ENCODE data around the gene ADGRG1. TPM values are rescaled to one million over a fixed set of nuclear protein-coding genes. Genes with fewer than 3 reads are reported as not detected.

ADGRG1 gene
- total RNA-seq, 1 experiment from 2014 or later = 0.47 TPM

DNA sequence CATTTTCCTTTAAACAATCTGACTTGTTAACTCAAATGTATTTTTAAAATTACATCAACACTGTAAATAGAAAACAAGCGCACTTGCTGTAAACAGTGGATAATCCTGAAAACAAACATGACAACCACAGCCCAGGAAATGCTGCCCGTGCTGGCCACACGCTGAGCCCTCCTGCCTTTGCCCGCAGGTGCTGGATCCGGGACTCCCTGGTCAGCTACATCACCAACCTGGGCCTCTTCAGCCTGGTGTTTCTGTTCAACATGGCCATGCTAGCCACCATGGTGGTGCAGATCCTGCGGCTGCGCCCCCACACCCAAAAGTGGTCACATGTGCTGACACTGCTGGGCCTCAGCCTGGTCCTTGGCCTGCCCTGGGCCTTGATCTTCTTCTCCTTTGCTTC is 33.1 kb downstream of the ADGRG1 start:
- Histone ChIP-seq H3K27me3 (replicated peaks) (no peaks in the 10 kb centered on the region), H3K36me3 (no peaks in the 10 kb centered on the region), H3K4me3 (no peak overlapping the region), H3K27ac (no peak overlapping the region), H3K4me1 (replicated peaks) (no peaks in the 10 kb centered on the region), H3K9me3 (replicated peaks) (no peaks in the 10 kb centered on the region)
- DNase-seq (ENCODE audit: low read depth in 1 of 2, low spot score in 2 of 2) = no peak

DNA sequence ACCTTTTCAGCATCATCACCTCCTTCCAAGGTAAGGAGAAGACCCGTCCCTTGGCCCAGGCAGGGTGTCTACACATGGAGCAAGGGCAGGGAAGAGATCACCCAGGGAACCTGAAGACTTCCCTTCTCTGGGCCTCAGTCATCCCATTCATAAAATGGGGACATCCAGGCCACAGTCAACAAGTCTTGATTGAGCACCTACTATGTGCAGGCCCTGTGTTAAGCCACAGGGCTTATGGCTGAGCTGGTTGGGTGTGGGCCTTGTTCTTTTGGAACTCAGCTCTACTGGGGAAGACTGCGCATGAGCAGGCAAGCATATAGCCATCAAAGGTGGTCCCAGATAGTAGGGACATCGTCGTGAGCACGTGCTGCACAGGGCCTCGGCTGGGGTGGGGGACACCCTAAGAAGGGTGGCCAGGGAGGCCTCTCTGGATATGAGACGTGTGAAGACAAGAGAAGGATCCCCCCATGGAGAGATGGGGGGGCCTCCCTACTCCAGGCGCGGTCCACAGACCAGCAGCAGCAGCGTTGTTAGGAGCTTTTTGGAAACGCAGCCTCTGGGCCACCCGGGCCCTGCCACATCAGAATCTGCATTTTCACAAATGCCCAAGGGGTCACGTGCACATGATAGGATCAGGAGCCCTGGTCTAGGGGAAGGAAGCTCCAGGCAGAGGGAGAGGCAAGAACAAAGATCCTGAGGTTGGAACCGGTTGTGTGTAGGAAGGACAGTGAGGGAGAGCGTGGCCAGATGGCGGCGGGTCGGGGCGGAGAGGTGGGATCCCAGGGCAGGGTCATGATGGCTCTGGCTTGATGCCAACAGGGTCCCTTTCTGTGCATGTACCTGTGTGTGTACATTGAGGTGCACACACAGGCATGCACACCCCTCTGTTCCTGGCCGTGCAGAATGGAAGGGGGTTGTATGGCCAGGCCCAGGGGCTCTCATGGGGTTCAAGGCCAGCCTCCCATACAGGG is 33.8 kb downstream of the ADGRG1 start:
- Histone ChIP-seq H3K27ac (no peak overlapping the region), H3K4me1 (replicated peaks) (no peaks in the 10 kb centered on the region), H3K27me3 (replicated peaks) (no peaks in the 10 kb centered on the region), H3K4me3 (no peak overlapping the region), H3K9me3 (replicated peaks) (no peaks in the 10 kb centered on the region), H3K36me3 (no peaks in the 10 kb centered on the region)
- DNase-seq (ENCODE audit: low read depth in 1 of 2, low spot score in 2 of 2) = no peak

DNA sequence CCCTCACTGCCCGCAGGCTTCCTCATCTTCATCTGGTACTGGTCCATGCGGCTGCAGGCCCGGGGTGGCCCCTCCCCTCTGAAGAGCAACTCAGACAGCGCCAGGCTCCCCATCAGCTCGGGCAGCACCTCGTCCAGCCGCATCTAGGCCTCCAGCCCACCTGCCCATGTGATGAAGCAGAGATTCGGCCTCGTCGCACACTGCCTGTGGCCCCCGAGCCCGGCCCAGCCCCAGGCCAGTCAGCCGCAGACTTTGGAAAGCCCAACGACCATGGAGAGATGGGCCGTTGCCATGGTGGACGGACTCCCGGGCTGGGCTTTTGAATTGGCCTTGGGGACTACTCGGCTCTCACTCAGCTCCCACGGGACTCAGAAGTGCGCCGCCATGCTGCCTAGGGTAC is 35.0 kb downstream of the ADGRG1 start:
- Histone ChIP-seq H3K27me3 (replicated peaks) (no peaks in the 10 kb centered on the region), H3K4me1 (replicated peaks) (no peaks in the 10 kb centered on the region), H3K27ac (no peak overlapping the region), H3K36me3 (no peaks in the 10 kb centered on the region), H3K4me3 (no peak overlapping the region), H3K9me3 (replicated peaks) (no peaks in the 10 kb centered on the region)
- no peak for DNase-seq (ENCODE audit: low read depth in 1 of 2, low spot score in 2 of 2)

DNA sequence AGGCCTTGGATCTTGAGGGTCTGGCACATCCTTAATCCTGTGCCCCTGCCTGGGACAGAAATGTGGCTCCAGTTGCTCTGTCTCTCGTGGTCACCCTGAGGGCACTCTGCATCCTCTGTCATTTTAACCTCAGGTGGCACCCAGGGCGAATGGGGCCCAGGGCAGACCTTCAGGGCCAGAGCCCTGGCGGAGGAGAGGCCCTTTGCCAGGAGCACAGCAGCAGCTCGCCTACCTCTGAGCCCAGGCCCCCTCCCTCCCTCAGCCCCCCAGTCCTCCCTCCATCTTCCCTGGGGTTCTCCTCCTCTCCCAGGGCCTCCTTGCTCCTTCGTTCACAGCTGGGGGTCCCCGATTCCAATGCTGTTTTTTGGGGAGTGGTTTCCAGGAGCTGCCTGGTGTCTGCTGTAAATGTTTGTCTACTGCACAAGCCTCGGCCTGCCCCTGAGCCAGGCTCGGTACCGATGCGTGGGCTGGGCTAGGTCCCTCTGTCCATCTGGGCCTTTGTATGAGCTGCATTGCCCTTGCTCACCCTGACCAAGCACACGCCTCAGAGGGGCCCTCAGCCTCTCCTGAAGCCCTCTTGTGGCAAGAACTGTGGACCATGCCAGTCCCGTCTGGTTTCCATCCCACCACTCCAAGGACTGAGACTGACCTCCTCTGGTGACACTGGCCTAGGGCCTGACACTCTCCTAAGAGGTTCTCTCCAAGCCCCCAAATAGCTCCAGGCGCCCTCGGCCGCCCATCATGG is 35.7 kb downstream of the ADGRG1 start:
- no peak overlapping the region for H3K4me3 ChIP-seq
- DNase-seq (ENCODE audit: low read depth in 1 of 2, low spot score in 2 of 2) = no peak
- H3K4me1 ChIP-seq (replicated peaks) = no peaks in the 10 kb centered on the region
- no peaks in the 10 kb centered on the region for H3K27me3 ChIP-seq (replicated peaks)
- no peaks in the 10 kb centered on the region for H3K36me3 ChIP-seq
- no peak overlapping the region for H3K27ac ChIP-seq
- no peaks in the 10 kb centered on the region for H3K9me3 ChIP-seq (replicated peaks)

DNA sequence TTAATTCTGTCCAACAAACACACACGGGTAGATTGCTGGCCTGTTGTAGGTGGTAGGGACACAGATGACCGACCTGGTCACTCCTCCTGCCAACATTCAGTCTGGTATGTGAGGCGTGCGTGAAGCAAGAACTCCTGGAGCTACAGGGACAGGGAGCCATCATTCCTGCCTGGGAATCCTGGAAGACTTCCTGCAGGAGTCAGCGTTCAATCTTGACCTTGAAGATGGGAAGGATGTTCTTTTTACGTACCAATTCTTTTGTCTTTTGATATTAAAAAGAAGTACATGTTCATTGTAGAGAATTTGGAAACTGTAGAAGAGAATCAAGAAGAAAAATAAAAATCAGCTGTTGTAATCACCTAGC is 36.2 kb downstream of the ADGRG1 start:
- H3K36me3 ChIP-seq = no peaks in the 10 kb centered on the region
- no peaks in the 10 kb centered on the region for H3K27me3 ChIP-seq (replicated peaks)
- H3K4me3 ChIP-seq = no peak overlapping the region
- no peak for DNase-seq (ENCODE audit: low read depth in 1 of 2, low spot score in 2 of 2)
- no peak overlapping the region for H3K27ac ChIP-seq
- no peaks in the 10 kb centered on the region for H3K4me1 ChIP-seq (replicated peaks)
- H3K9me3 ChIP-seq (replicated peaks) = no peaks in the 10 kb centered on the region

DNA sequence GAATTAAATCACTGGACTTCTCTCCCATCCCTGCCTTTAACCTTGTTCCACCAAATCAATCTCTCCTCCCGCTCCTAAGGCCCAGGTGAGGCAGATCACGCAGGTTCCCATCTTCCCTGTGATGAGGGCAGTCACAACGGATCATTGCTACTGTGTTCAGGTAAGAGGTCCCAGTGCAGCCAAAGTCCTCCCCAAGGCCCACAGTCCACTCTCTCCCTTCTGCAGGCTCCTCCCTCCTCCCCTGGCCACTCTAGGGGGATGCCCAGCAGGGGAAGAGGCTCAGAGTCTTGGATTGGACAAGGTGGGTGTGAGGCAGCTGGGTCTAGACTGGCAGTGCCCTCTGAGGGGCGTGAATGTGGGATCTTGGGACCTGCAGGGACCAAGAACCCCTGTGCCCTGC is 37.1 kb downstream of the ADGRG1 start:
- no peak overlapping the region for H3K27ac ChIP-seq
- no peak for DNase-seq (ENCODE audit: low read depth in 1 of 2, low spot score in 2 of 2)
- no peaks in the 10 kb centered on the region for H3K27me3 ChIP-seq (replicated peaks)
- no peak overlapping the region for H3K4me3 ChIP-seq
- H3K36me3 ChIP-seq = no peaks in the 10 kb centered on the region
- H3K4me1 ChIP-seq (replicated peaks) = no peaks in the 10 kb centered on the region
- no peaks in the 10 kb centered on the region for H3K9me3 ChIP-seq (replicated peaks)

DNA sequence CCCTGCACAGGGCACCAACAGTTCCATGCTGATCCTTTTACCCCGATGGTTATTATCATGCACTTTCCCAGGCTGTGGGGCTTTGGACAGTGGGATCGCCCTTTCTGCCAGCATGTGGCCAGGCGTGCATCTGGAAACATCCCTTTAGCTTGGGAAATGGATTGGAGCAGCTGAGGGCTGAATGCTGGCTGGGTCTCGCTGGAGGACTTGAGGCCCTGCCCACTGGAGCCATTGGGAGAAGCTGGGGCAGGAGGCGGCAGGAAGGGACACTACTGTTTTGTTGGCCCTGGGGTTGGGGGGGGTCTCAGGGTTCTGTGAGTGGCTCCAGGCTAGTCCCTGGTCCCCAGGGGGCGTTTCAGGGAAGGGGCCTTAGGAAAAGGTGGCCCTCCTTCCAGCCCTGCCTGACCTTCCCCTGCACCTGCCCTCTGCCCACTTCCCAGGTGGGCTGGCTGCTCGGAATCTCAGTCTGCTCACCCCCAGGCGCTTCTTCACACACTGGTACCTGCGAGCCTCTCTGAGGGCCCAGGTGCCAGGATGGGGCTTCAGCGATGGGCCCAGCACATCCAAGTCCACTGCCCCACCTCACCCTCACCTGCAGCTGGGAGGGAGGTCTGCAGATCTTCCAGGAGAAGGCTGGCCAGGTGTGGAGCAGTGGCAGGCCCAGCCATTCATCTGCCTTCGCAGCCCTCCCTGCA is 38.1 kb downstream of the ADGRG1 start:
- Histone ChIP-seq H3K27me3 (replicated peaks) (no peaks in the 10 kb centered on the region), H3K4me1 (replicated peaks) (peaks cover 6% of the 10 kb centered on the region; the same call in 1 of the 2 replicates), H3K4me3 (no peak overlapping the region), H3K27ac (no peak overlapping the region), H3K36me3 (no peaks in the 10 kb centered on the region), H3K9me3 (replicated peaks) (no peaks in the 10 kb centered on the region)
- no peak for DNase-seq (ENCODE audit: low read depth in 1 of 2, low spot score in 2 of 2)

DNA sequence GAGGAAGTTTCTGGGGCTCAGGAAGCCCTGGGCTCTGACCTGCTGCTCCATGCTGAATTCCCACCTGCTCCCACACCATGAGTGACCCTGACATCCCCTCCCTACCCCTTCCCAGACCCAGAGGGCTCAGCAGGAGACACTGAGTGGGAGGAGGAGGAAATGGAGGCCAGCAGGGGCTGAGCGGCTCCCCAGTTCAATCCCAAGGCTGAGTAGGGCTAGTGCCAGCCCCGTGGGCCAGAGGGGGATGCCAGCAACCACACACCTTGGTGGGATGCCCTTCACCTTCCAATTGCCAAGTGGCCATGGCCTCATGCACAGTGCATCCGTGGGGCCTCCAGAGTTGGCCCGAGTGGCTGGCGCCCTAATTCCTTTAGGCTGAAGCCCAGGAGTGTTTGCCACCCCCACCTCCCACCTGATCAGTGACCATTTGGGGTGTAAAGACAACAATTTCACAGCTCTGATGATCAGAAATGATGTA is 38.7 kb downstream of the ADGRG1 start:
- Histone ChIP-seq H3K9me3 (replicated peaks) (no peaks in the 10 kb centered on the region), H3K4me1 (replicated peaks) (peaks cover 11% of the 10 kb centered on the region; the same call in 1 of the 2 replicates), H3K27me3 (replicated peaks) (no peaks in the 10 kb centered on the region), H3K36me3 (no peaks in the 10 kb centered on the region), H3K27ac (no peak overlapping the region), H3K4me3 (no peak overlapping the region)
- DNase-seq (ENCODE audit: low read depth in 1 of 2, low spot score in 2 of 2) = no peak

DNA sequence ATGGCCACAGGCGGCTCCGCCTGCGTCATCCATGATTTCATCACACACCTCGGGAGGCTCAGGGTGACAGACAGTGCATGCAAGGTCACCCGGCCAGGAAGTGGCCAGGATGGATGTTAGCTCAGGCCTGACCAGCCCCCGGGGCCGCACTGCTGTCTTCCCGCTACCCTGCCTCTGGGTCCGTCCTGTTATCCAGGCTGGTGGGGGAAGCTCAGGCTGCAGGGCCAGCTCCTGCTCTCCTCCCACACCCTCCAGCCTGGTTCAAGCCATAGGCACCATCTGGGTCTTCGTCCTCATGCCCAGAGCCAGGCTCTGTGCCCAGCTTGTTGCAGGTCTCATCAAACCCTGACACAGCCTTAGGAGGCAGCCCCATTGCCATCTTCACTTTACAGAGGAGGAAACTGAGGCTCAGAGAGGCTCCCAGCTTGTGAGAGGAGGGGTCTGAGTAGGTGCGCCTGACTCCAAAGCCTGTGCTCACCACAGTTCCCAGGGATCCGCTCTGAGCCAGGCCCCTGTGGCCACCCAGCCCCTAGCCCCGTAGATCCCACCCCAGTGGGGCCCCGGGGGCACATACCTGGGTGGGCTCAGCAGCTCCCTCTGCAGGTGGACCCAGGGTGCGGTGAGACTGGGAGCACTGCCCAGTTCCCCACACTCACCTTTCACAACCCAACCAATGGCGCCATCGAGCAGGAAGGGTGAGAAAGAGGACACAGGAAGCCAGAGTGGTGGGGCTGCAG is 39.3 kb downstream of the ADGRG1 start:
- Histone ChIP-seq H3K9me3 (replicated peaks) (no peaks in the 10 kb centered on the region), H3K27ac (no peak overlapping the region), H3K36me3 (no peaks in the 10 kb centered on the region), H3K4me3 (no peak overlapping the region), H3K4me1 (replicated peaks) (peaks cover 11% of the 10 kb centered on the region; the same call in 1 of the 2 replicates), H3K27me3 (replicated peaks) (no peaks in the 10 kb centered on the region)
- DNase-seq (ENCODE audit: low read depth in 1 of 2, low spot score in 2 of 2) = no peak

DNA sequence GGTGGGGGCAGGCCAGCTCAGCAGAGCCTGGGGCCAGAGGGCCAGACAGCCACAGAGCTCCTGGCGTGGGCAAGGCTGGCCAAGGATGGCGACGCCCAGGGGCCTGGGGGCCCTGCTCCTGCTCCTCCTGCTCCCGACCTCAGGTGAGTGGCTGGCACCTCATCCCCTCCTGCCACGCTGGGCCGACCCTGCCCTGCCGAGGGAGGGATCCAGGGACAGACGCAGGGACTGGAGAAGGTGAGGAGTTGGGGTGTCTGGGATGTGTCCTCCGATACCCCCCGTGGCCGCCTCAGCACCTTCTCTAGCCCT is 39.8 kb downstream of the ADGRG1 start, which contains the start of gene ADGRG3:
Gene ADGRG3 (plus strand): TSS at position 44 of the 309 bp plus-strand sequence. CDS start 42 bp downstream, at position 86.
- H3K9me3 ChIP-seq (replicated peaks) = no peaks in the 10 kb centered on the region
- no peak within 1 kb of the TSS for H3K4me3 ChIP-seq
- no peak for DNase-seq (ENCODE audit: low read depth in 1 of 2, low spot score in 2 of 2)
- no peak within 1 kb of the TSS for H3K27ac ChIP-seq
- no peaks in the 10 kb centered on the region for H3K36me3 ChIP-seq
- peaks cover 11% of the 10 kb centered on the region; the same call in 1 of the 2 replicates for H3K4me1 ChIP-seq (replicated peaks)
- no peaks in the 10 kb centered on the region; the same call in 1 of the 2 replicates for H3K27me3 ChIP-seq (replicated peaks)

DNA sequence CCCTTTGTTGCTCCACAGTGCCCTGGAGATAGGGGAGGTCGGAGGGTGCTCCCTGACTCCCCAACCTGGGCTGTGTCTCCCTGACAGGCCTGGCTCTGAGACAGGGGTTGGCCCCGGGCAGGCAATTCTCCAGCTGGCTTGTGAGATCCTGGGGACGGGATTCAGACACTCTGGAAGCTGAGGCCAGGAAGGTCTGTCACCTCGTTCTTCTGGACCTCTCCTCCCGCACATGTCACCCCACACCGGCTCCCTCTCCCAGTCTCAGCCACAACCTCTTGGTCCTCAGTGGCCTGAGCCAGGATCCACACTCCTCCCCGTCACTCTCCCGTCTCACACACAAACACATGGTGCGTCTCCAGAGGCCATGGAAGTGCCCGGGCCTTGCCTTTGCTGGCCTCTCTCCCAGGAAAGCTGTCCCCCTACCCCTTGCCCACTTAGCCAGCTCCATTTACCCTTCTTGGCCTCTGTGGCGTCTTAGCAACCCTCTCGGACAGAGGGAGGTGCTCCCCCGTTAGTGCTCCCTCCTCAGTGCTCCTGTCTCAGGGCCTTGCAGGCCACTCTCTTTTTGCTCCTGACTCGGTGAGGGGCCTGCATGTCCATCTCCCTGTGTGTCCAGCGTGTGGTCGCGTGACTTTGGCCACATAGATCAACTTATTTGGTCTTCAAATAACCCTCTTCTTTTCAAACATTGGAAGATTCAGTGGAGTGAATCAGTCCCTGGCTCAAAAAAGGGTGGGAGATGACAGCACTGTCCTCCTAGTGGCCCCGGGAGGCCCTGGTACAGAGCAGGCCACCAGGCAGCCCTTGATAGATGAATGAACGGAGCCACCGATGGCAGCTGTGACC is 40.4 kb downstream of the ADGRG1 start:
- H3K36me3 ChIP-seq = no peaks in the 10 kb centered on the region
- no peak for DNase-seq (ENCODE audit: low read depth in 1 of 2, low spot score in 2 of 2)
- H3K9me3 ChIP-seq (replicated peaks) = no peaks in the 10 kb centered on the region
- H3K4me3 ChIP-seq = no peak overlapping the region
- no peak overlapping the region for H3K27ac ChIP-seq
- no peaks in the 10 kb centered on the region; the same call in 1 of the 2 replicates for H3K27me3 ChIP-seq (replicated peaks)
- H3K4me1 ChIP-seq (replicated peaks) = peaks cover 11% of the 10 kb centered on the region; the same call in 1 of the 2 replicates

DNA sequence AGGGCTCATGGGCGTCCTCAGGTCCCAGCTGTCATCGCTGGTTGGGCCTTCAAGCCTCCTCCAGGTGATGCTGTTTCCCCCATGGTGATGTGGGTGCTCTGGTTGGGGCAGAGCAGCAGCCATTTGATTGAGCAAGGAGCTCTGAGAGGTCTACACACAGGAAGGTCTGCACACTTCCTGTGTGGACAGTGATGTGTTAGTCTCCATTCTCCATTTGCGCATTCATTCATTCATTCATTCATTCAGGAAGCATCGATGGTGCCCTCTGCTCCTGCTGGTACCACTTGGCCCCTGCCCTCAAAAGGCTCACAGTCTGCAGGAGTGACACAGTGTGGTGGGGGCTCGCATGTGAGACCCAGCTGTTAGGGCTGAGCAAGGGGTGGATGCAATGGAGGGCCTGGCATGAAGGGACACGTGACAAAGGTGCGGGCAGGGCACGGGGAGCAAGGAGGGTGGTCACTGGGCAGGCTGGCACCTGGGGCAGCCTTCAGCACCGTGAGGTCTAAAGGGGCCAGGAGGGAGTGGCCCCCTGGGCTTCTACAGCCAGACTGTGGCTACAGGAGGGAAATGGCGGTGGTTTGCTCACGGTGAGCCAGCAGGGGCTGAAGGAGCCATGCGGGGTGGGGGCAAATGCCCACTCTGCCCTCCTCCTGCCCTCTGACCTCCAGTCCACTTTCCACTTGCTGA is 41.2 kb downstream of the ADGRG1 start:
- H3K4me1 ChIP-seq (replicated peaks) = peaks cover 11% of the 10 kb centered on the region; the same call in 1 of the 2 replicates
- H3K27ac ChIP-seq = no peak overlapping the region
- H3K9me3 ChIP-seq (replicated peaks) = no peaks in the 10 kb centered on the region
- no peaks in the 10 kb centered on the region for H3K36me3 ChIP-seq
- no peak overlapping the region for H3K4me3 ChIP-seq
- DNase-seq (ENCODE audit: low read depth in 1 of 2, low spot score in 2 of 2) = no peak
- H3K27me3 ChIP-seq (replicated peaks) = no peaks in the 10 kb centered on the region; the same call in 1 of the 2 replicates
